IMR-90 (cell line): ENCODE results near the gene UNC13B.

Experiments
- CEBPB ChIP-seq: IDR thresholded peaks from 2 replicates; pipeline ENCODE4 v1.6.1; 2012; ENCODE audit warnings: low read depth, low read length, improper control_type of control experiment
- CHD1 ChIP-seq: IDR thresholded peaks from 2 replicates; pipeline ENCODE4 v1.6.1; 2012; ENCODE audit warnings: low read depth, low read length, improper control_type of control experiment
- MAFK ChIP-seq: IDR thresholded peaks from 2 replicates; pipeline ENCODE4 v1.6.1; 2012; ENCODE audit warnings: low read depth, low read length, improper control_type of control experiment
- MAZ ChIP-seq: IDR thresholded peaks from 2 replicates; pipeline ENCODE4 v1.6.1; 2012; ENCODE audit warnings: low read depth, mild to moderate bottlenecking, low read length, improper control_type of control experiment, moderate library complexity, borderline replicate concordance
- MXI1 ChIP-seq: IDR thresholded peaks from 2 replicates; pipeline ENCODE4 v1.6.1; 2012; ENCODE audit warnings: low read depth, mild to moderate bottlenecking, low read length, moderate library complexity, borderline replicate concordance
- NFE2L2 ChIP-seq: fragments of 150-350 bp; IDR thresholded peaks from 2 replicates; pipeline ENCODE4 v1.6.1; 2016; ENCODE audit warnings: low read depth, mild to moderate bottlenecking, low read length
- POLR2A ChIP-seq: IDR thresholded peaks from 2 replicates; pipeline ENCODE4 v1.6.1; 2012; ENCODE audit warnings: mild to moderate bottlenecking, low read depth, low read length
- RAD21 ChIP-seq: IDR thresholded peaks from 2 replicates; pipeline ENCODE4 v1.6.1; 2012; ENCODE audit warnings: low read length, improper control_type of control experiment
- SMC3 ChIP-seq: fragments of 150-350 bp; IDR thresholded peaks from 2 replicates; pipeline ENCODE4 v1.6.1; 2016; ENCODE audit warnings: low read depth, mild to moderate bottlenecking, antibody characterized with exemption, low read length, moderate library complexity
- USF2 ChIP-seq: fragments of 150-350 bp; IDR thresholded peaks from 2 replicates; pipeline ENCODE4 v1.6.1; 2017; ENCODE audit warnings: mild to moderate bottlenecking, antibody characterized with exemption, low read length, low read depth
- TF ChIP-seq, protein P1 (sequence below): conservative IDR thresholded peaks from 2 replicates; pipeline ENCODE4 v1.5.1; 2012; ENCODE audit warnings: mild to moderate bottlenecking, low read depth, low read length, improper control_type of control experiment

DNA sequence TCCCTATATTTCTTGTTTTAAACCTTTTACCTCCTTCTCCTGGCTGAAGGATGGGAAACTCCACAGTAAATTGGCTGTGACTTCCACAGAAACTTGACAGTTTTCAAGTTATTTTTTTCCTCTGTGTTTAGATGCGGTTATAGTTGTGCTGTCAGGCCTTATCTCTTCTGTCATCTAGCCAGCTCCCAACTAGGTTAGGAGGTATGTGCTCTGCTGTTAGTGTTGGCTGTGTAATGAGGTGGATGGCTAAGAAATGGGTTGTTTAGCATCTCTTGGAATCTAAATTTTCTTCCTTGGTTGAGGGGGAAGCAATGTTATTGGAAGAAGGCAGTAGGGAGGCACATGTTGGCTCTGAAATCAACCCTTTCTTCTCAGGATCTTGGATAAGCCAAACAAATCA lies 178.2 kb downstream of the UNC13B start:
- TF ChIP-seq POLR2A, result no peak
- TF ChIP-seq, protein P1, sequence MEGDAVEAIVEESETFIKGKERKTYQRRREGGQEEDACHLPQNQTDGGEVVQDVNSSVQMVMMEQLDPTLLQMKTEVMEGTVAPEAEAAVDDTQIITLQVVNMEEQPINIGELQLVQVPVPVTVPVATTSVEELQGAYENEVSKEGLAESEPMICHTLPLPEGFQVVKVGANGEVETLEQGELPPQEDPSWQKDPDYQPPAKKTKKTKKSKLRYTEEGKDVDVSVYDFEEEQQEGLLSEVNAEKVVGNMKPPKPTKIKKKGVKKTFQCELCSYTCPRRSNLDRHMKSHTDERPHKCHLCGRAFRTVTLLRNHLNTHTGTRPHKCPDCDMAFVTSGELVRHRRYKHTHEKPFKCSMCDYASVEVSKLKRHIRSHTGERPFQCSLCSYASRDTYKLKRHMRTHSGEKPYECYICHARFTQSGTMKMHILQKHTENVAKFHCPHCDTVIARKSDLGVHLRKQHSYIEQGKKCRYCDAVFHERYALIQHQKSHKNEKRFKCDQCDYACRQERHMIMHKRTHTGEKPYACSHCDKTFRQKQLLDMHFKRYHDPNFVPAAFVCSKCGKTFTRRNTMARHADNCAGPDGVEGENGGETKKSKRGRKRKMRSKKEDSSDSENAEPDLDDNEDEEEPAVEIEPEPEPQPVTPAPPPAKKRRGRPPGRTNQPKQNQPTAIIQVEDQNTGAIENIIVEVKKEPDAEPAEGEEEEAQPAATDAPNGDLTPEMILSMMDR, result no peak
- no peak for TF ChIP-seq MAFK
- TF ChIP-seq MAZ, result no peak
- TF ChIP-seq USF2, result no peak
- TF ChIP-seq MXI1, result no peak
- TF ChIP-seq SMC3, result no peak
- no peak for TF ChIP-seq NFE2L2
- TF ChIP-seq CHD1, result no peak
- TF ChIP-seq RAD21, result no peak
- no peak for TF ChIP-seq CEBPB
